Measurements from ENCODE around the gene GIMAP8.
"Not testable (repeated sequence)": the region's sequence is repeated elsewhere in the genome, so short reads cannot be mapped to it uniquely, and the experiment has no call there.

GIMAP8 gene

DNA sequence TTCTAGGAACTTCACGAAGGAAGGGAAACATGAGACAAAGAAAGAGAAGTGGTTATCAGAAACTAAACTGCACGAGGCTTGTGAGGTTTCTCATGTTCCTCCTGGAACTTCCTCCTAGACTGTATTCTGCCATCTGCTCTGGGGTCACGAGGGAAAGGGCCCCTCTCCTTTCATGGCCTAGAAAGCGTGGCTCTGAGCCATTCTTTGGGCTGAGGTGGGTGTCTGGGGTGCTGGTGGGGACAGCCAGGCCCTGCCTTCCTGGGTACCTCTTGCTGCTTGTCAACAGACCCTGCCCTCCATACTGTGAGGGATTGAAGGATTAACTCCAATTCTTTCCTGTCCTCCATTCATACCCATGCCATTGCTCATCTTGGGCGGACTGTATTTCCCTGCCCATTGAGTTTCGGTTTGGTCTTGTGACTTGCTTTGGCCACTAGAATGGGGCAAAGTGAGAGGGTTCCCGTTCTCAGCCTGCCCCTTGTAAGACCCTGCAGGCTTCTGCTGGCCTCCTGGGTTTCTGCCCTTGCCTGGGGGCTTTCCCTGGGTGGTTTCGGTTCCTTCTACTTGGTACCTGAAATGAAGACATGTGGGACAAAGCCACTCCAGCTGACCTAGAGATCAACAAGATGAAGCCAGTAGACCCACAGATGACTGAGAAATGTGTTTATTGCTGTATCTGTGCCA lies 14.9 kb upstream of the GIMAP8 start:
- no peak for DNase-seq (ENCODE audit: low read depth, low spot score)

DNA sequence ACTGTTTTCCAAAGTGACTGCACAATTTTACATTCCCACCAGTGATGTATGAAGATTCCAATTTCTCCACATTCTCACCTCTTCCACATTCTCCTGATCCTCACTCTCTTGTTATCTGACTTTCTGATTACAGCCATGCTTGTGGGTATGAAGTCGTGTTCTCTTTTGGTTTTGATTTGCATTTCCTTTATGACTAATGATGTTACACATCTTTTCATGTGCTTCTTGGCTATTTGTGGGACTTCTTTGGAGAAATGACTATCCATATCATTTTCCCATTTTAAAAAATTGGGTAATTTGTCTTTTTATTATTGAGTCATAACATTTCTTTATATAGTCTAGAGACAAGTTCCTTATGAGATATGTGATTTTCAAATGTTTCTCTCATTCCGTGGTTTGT lies 10.5 kb upstream of the GIMAP8 start:
- DNase-seq (ENCODE audit: low read depth, low spot score), result no peak

DNA sequence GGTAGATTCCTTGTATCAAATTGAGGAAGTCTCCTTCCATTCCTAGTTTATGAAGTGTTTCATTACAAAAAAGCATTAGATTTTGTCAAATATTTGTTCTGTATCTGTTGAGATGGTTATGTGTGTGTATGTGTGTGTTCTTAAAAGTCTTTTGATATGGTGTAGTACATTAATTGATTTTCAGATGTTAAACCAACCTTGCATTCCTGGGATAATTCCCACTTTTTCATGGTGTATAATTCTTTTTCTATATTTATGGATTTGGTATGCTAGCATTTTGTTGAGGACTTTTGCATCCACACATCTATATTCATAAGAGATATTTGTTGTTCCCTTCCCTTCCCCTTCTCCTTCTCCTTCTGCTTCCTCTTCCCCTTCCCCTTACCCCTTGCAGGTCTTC lies 8.9 kb upstream of the GIMAP8 start:
- DNase-seq (ENCODE audit: low read depth, low spot score), result no peak

DNA sequence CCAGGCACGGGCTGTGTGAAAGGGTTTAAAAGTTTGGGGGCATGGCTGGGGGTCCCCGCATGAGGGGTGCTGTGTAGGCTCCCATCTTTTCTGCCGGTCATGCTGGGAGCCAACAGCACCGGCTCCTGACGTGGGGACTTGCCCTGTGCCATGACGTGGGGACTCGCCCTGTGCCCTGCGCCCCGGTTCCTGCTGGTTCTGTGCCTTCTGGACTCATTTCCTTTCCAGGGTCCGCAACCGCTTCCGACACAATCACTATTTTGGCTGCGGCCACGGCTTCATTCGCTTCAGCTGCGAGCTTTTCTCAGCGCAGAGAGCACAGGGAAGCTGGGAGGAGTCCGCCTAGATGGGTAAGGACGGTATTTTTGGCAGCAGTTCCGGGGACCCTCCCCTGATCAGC lies 7.6 kb upstream of the GIMAP8 start:
- no peak for DNase-seq (ENCODE audit: low read depth, low spot score)

DNA sequence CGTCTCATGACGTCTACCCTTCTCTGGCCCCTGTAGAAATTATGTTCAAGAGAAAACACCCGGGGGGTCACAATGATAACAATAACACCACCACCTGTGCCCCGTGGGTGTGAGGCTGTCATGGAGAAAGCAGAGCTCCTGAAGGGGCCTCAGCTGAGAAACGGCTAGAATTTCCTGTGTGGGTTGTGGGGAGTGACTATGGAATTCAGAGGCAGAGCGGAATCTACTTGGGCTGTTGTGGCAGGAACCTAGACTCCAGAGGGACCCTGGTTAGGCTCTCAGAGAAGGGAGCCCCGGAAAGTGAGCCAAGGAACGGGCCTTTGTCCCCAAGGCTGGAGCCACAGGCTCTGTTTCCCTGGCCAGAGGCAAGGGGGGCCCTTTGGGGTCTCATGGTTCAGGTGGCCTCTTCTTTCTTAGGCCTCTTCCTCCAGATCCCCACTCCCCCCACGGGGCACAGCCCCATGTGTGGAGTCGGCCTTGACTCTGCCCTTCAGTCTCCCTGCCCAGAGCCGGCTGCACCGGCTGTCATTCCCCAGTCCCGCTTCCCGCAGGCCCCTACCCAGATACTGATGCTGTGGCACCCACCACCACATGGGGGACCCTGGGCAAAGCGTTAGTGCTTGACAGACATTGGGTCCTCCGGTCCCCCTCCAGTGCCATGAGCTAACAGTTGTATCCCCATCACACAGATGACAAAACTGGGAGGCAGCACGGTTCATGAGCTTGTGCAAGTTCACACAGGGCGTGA lies 6.5 kb upstream of the GIMAP8 start:
- no peak for DNase-seq (ENCODE audit: low read depth, low spot score)

DNA sequence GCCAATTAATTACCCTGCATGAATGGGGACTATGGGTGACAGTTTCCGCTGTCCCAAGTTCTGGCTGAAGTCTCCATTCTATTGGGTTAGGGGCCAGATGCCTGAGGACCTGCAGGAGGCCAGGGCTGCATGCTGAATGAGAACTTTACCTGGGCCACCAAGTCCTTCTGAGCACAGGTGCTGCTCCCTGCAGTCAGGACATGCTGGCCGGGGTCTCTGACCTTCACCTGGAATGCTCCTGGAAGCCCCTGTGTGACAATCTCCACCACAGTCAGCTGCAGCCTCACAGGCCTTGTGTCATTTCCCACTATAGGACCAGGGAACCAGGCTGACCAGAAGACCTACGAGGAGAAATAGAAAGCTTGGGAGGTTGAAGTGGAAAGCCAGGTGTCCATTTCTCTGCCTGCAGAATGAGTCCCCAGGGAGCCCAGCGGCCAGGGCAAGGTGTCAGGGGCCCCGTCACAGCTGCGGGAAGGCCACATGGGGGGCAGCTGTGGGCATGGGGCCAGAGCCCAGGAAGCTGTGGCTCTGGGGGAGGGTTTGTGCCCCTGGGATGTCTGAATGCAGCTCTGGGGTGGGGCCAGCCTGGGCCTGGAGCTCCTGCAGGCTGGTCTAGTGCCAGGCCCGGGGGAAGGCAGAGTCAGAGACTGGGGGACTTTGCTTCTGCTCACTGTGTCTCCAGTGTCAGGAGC lies 5.6 kb upstream of the GIMAP8 start:
- no peak for DNase-seq (ENCODE audit: low read depth, low spot score)

DNA sequence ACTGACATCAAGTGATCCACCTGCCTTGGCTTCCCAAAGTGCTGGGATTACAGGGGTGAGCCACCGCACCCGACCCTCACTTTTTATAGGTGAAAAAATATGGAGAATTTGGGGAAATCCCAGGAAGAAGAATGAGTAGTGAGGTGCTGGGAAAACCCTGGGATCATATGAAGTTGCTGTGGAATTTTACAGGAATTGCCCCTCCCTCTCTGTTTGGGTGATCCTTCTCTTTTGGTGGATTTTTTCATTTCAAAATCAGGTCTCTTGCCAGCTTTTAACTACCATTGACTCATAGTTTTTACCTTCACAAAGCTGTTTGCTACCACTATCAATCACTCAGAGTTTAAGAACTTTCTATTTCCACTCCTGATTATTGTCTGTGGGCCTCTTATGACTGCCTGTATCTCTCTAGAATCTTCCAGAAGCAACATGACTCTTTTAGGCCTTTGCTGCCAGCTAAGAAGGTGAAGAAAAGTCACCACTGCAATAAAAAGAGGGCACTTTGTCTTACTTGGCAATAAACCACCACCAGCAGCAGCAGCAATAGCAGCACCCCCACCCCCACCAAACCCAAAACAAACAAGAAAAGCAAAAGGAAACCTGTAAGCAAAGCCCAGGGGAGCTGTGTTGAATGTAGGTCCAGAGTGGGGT lies 4.0 kb upstream of the GIMAP8 start:
- DNase-seq (ENCODE audit: low read depth, low spot score), result no peak

DNA sequence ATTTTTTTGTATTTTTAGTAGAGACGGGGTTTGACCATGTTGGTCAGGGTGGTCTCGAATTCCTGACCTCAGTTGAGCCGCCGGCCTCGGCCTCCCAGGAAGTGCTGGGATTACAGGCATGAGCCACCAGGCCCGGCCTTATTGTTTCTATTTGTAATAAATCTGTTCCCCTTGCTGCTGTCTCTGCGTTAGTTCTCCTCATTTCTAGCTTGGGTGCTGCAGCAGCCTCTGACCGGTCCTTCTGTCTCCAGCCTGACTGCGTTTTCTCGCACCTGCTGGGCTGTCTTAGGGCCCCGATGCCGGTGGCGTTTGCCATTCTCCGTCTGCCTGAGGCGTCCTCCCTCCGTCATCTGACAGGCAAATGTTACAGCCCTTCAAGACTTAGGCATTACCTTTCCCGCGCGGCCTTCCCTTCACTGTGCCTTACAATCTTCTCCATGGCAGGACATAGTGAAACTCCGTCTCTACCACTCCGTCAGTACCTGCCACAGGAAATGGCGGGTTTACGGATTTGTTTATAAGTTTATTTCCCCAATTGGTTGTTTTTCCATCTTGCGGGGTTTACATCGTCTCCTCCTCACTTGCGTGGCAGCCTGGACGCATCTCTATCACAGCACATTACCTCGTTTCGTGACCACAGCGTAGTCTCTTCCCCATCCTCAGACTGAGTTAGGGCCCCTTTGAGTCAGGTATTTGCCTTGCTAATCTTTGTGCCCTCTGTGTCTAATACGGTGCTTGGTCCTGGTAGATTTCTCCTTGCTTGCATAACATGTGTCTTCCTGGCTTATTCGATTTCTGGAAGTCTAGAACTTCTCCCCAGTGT lies 2.3 kb upstream of the GIMAP8 start:
- no peak for DNase-seq (ENCODE audit: low read depth, low spot score)

DNA sequence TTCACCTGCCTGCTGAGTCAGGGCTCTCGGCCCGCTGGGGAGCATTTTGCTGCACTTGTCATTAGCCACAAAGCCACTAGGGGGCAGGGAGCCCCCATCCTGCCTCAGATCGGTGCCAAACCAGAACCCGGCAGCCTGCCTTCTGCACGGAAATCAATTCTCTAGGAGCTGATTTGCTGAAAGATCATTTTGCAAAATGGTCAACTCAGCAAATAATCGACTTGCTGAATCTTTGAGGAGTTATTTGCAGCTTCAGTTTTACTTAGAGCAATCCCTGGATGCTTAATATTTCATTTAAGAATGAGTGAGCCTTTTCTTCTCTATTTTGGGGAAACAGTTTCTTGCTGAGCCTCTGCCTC lies 1.7 kb upstream of the GIMAP8 start:
- no peak for DNase-seq (ENCODE audit: low read depth, low spot score)

DNA sequence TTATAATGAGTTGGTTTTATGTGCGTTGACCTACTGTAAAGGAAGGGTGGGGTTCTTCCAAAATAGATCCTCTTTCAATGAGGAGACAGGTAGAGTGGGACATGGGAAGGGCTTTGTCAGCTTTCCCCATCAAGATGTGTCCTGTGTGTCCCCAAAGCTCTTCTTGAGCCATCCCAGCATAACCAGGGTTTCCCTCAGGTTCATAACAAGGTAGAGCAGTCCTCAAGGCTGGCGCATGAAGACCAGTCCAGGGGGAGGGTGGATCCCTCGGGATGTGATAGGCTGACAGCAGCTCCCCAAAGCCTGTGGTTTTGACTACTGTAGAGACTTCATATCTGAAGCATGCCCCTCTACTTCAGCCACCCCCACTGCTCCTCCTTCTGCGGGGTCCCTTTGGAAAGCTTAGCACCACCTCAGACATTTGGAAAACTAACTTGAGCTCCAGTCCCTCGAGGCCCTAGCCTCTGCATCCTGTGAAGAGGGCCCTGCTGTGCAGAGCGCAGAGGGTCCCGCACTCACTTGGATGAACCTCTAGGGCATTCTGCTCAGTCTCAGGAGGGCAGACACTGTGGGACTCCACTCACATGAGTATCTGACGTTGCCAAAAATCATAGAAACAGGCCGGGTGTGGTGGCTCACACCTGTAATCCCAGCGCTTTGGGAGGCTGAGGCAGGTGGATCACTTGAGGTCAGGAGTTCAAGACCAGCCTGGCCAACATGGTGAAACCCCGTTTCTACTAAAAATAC lies 1.1 kb upstream of the GIMAP8 start:
- no peak for DNase-seq (ENCODE audit: low read depth, low spot score)

DNA sequence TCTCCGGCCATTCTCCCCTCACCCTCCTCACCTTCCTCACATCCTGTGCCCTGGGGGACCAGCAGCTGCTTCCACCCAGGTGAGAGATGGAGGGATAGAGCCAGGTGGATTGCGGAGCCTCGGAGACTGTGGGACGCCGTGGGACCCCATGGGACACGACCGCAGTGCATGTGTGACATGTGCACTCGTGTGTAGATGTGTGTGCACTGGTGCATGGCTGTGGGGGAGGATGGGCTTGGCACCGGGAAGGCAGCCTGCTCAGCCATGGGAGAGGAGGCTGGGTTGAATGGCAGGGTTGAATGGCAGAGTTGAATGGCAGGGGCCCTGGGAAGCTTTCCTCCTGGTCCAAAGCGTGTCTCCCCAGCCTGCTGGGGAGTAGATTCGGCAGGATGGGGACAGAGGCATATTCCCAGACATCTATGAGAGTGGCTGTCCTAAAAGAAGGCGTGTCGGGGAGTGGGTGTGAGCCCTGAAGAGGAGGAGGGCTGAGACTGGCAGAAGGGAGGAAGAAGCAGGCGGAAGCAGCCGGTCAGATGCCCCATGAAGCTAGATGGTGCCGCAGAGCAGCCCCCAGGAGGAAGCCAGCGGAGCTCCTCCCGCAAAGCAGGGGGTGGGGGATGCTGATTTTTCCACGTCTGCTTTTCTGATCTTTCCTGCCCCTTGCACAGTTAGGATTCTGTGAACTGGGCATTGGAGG lies 815 bp downstream of the GIMAP8 start:
- no peak for DNase-seq (ENCODE audit: low read depth, low spot score)

DNA sequence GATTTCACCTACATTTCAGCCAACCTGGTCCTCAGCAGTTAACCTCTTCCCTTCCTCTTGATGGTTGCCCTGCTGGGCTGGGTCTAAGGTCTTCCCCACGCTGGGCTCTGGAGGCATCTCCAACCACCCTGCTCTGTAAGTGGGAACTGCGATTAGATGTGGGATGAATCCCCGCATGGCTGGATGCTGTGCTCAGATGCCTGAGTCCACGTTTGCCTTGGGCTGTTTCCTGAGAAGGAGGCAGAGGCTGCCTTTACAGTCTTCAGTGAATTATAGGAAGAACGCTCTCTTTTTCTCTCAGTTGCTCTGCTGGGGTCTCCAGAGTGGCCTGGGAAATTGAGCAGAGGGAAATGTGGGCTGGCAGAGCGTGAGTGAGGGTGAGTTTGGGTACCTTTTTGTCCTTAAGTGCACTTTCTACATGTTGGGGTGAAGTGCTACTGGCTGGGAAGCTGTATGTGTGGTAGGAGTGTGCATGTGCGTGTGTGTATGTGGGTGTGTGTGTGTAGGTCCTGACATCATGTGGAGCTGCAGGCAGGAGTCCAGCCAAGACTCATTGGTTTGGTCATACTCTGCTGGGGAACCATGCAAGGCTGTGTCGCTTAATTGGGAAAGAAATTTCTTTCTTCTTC lies 1.5 kb downstream of the GIMAP8 start:
- no peak for DNase-seq (ENCODE audit: low read depth, low spot score)

DNA sequence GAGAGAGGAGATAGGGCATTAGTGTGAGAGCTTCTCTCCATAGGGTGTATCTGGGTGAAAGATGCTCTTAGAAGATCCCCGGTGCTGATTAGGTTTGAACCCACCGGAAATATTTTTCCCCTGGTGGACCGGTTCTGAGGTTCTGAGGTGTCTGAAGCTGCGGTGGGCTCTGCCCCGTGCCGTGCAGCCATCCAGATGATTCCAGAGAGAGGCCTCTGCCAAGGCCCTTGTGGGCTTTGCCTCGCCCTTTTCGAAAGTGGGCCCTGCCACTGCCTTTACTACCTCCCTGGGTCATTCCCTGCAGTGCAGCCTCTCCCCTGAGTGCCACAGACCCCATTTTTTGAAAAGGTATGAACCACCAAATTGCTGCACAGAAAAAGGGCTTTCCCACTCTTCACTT lies 2.8 kb downstream of the GIMAP8 start:
- DNase-seq (ENCODE audit: low read depth, low spot score), result no peak

DNA sequence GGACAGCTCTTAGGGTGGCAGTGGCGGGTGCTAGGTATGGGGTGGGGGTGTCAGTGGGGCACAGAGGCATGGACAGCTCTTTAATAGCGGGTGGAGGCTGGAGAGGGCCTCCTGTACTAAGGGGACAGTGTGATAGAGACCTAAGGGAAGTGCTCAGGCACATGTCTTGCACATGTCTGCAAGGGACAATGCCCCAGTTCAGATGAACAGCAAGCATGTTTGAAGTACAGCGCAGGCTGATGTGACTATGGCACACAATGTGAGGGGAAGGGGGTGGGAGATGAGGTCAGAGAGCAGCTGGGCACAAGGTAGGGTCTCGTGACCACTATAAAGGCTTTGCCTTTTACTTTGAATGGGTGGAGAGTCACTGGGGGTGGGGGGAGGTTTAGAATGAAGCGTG lies 3.5 kb downstream of the GIMAP8 start:
- no peak for DNase-seq (ENCODE audit: low read depth, low spot score)

DNA sequence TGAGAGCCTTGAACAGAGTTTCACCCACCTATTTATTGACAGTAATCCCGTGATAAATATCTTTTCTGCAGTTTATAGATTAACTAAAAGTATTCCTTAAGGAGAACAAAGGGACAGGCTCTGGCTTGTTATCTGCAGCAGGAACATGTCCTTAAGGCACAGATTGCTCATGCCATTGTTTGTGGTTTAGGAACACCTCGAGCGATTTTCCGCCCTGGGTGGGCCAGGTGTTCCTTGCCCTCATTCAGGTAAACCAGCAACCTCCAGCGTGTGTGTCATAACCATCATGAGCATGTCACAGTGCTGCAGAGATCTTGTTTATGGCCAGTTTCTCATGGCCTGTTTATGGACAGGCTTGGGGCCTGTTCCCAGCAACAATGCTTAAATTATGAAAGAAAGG lies 6.6 kb downstream of the GIMAP8 start:
- not testable (repeated sequence) for DNase-seq (ENCODE audit: low read depth, low spot score)

DNA sequence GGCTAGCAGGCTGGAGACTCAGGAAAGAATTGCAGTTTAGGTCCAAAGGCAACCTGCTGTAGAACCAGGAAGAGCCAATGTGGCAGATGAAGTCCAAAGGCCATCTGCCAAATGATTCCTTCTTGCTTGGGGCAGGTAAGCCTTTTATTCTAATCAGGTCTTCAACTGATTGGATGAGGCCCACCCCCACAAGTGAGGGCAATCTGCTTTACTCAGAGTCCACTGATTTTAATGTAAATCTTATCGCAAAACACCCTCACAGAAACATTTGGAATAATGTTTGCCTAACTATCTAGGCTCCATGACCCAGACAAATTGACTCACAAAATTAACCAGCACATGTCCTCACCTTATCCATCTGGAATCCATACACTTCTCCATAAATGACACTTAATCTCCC lies 7.8 kb downstream of the GIMAP8 start:
- DNase-seq (ENCODE audit: low read depth, low spot score), result no peak

DNA sequence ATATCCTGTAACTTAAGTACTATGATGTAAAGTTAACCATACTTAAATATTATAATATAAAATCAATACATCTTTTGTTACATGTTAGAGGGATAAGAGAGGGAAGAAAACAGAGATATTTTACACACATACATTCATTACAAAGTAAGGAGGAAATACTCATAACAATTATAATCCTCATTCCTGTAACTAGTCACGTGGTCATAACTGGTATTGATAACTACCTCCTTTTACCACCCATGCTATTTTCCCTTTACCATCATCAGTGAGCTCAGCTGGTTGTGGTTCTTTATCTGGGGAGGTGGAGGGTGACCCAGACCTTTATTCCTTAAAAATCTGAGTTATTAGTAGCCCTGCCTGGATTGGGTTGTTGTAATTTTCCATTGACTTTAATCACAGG lies 8.3 kb downstream of the GIMAP8 start:
- DNase-seq (ENCODE audit: low read depth, low spot score), result no peak

DNA sequence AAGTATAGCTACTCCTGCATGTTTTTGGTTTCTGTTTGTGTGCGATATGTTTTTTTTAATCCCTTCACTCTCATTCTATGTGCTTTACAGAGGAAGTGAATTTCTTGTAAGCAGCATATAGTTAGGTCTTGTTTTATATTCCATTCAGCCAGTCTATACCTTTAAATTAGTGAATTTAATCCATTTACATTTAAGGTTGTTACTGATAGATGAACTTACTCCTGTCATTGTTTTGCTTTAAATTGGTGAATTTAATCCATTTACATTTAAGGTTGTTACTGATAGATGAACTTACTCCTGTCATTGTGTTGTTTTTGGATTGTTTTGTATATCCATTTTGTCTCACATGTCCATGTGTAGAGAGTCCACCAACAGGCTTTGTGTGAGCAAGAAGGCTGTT lies 11.1 kb downstream of the GIMAP8 start:
- DNase-seq (ENCODE audit: low read depth, low spot score), result no peak

DNA sequence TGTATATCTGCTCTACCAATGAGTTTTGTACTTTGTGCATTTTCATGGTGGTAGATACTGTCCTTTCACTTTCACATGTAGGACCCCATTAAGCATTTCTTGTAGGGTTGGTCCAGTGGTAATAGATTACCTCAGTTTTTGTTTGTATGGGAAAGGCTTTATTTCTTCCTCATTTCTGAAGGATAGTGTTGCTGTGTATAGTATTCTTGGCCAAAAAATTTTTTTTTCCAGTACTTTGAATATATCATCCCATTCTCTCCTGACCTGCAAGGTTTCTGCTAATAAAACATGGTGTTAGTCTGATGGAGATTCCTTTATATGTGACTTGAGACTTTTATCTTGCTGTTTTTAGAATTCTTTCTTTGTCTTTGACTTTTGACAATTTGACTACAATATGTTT lies 12.0 kb downstream of the GIMAP8 start:
- DNase-seq (ENCODE audit: low read depth, low spot score), result no peak

DNA sequence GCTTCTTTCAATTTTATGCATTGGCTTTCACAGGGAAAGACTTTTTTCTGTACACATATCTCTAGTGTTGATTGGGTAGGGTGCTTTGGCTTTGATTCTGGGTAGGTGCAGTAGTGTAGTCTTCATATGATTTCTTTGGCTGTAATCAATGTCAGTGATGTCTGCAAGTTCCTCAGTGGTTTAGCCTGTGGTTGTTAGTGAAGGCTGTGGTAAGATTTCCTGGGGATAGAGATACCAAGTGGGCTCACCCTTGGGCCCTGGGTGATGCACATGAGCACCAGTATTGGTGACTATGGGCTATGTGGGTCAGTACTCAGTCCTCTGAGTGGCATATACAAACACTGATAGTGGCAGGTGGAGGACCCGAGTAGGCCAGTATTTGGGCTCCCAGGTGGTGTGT lies 13.0 kb downstream of the GIMAP8 start:
- DNase-seq (ENCODE audit: low read depth, low spot score), result no peak

Measured in iPS DF 19.7 (cell line).